SU-DHL-6 (cell line): Measurements from ENCODE around the gene THAP11.

ENCODE experiments used
- CTCF ChIP-seq: fragments of 200-600 bp; sonication (generic); IDR thresholded peaks from one replicate; pipeline ENCODE4 v1.5.1; 2017; ENCODE audit warnings: antibody characterized with exemption, mild to moderate bottlenecking, low read length, moderate library complexity; ENCODE audit not compliant: insufficient read depth, poor library complexity, severe bottlenecking
- EZH2phosphoT487 ChIP-seq: fragments of 200-600 bp; sonication (generic), shearing (Covaris generic); conservative IDR thresholded peaks from 2 replicates; pipeline ENCODE4 v1.6.1; 2018; ENCODE audit warnings: mild to moderate bottlenecking, antibody characterized with exemption, low read length, moderate library complexity, mixed read lengths

DNA sequence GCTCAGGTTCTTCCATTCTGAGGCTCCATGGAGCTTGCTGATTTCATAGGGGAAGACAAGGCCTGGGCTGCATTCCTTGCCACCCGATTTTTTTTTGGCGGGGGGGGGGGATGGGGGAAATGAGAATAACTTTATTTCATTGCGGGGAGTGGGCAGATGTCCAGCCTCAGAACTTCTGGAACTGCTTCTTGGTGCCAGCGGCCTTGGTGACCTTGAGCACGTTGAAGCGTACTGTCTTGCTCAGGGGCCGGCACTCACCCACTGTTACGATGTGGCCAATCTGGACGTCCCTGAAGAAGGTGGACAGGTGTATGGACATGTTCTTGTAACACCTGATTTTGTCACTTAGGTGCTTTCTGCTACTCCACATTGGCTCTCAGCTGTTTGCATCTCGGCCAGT lies 13.7 kb downstream of the THAP11 start:
- TF ChIP-seq CTCF, result no peak
- no peak for TF ChIP-seq EZH2phosphoT487
